Hippocampal formation (tissue), 2 donors: Measurements from ENCODE around the gene CHST12.
A peak's percentile ranks its signal among the peaks of the same experiment; 100 is the strongest.
"Not testable (repeated sequence)": the region's sequence is repeated elsewhere in the genome, so short reads cannot be mapped to it uniquely, and the experiment has no call there.

ENCODE experiments used
- DNase-seq, 2 donors: peaks; one replicate each; lab custom pipeline; 2025; lab: John Stamatoyannopoulos, UW

CHST12 gene

GRCh38 chr7:2435146-2435545 lies 31.7 kb downstream of the CHST12 start:
- no peak for DNase-seq

DNA sequence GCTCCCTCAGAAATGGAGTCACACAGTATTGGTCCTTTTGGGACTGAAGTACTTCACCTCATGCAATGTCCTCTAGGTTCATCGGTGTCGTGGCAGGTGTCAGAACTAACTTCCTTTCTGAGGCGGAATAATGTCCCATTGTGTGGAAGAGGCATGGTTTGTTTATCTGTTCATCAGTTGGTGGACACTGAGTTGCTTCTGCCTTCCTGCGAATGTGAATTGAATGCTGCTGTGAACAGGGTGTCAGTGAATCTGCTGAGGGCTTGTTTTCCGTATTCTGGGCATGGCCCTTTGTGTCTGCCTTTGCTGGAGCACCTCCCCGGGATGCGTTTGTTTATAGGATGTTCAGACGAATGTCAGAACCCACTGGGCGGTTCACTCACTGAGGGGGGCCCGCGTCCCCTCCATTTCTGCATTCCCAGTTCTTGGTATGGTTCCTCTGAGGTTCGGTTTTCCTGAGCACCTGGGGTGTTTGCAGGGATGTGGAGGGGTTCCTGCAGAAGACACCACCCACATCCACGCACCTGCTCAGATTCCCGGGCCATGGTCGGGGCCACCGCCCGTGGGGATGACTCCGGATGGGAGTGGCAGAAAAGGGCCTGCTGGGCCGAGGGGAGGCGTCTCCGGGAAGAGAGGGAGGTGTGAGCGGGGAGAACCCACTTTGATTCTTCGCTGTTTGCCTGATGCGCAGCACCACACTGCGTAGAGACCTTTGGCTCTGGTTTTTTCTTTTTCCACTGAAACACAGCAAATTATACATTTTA lies 33.1 kb downstream of the CHST12 start:
- no peak for DNase-seq

- DNase-seq, result no peak
Measured at GRCh38 chr7:2437136-2437535, 33.7 kb downstream of the CHST12 start.

DNA sequence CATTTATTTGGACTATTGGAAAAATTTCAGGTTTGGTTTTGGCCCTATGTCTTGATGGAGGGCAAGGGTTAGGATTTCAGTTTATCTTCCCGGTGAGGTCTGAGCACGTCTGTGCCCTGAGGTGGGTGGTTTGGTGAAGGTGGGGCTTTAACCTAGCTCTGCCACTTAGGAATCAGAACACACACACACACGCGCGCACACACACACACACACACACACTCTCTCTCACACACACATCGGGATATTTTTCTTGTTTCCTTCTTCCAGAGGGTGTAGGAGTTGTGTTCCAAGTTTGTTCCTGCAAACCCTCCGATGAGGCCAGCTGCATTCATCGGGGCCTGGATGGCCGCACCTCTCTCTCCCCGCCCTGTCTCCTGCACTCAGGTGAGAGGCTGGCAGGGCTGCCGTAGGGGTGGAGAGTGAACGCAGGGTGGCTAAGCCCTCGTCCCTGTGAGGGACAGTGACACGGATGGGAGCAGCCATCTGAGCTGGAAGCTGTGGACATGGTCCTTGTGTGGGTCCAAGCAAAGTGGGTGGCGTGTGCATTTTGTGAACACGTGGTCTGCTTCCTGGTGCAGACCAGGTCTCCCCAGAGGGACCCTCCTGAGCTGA lies 34.2 kb downstream of the CHST12 start:
- DNase-seq, result no peak

DNA sequence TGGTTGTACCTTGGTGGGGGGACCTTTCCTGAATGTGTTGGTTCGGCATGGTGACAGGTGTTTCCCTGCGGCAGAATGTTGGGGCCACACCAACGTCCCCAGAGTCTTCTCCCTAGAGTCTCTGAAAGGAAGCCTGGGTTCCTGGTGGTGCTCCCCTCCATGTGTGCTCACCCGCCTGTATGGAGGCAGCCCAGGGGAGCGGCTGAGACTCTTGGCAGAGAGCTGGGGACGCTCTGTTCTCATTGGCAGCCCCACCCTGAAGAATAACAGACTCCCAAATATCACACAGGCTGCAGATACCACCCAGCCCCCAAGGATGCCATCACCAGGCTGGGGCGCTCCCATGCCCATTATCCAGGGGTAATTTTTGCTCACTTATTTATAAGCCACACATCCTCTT lies 34.8 kb downstream of the CHST12 start:
- no peak for DNase-seq

GRCh38 chr7:2438775-2439174 lies 35.4 kb downstream of the CHST12 start:
- no peak for DNase-seq

DNA sequence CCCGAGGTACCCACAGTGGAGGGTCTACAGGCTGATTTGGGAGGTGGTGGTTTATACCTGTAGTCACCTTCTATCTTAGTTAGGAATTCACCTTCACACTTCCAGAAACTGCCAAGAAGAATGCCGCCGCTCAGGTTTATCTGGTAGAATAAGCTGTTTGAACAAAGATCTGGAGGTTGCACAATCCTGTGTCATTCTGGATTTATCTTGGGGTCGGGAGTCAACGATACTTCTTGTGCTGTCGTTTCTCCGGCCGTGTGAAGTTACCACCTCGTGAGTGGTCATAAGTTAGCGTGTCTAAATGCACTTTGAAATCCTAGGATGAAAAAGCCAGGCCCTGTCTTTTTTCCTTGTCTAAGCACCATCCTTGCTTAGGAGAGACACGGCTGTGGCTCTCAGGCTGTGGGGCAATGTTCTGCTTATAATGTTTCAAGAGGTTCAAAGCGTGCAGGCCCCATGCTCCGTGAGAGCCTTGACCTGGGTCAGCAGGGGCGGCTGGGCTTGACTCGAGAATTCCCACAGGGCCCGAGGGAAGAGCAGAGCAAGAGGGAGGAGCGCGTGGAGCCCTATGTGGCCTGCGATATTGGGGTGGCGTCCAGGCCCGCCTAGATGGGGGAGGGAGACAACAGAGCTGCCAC lies 37.3 kb downstream of the CHST12 start:
- no peak for DNase-seq

DNA sequence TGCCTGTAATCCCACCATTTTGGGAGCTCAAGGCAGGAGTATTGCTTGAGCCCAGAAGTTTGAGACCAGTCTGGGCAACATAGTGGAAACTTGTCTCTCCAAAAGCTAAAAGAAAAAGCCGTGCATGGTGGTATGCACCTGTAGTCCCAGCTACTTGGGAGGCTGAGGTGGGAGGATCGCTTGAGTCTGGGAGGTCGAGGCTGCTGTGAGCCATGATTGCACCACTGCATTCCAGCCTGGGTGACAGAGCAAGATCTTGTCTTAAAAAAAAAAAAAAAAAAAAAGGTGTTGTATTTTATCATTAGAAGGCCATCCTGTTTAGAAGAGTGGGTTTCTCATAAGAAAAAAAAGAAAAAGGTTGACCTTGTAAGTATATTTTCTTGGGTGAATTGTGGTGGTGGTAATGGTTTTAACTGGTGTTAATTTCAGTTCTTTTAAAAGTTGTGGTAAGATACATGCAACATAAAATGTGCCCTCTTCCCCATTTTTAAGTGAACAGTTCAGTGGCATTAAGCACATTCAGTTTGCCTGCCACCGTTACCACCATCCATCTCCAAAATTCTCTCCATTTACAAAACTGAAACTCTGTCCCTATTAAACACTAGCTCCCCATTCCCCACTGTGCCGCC lies 38.1 kb downstream of the CHST12 start:
- DNase-seq, result no peak

DNA sequence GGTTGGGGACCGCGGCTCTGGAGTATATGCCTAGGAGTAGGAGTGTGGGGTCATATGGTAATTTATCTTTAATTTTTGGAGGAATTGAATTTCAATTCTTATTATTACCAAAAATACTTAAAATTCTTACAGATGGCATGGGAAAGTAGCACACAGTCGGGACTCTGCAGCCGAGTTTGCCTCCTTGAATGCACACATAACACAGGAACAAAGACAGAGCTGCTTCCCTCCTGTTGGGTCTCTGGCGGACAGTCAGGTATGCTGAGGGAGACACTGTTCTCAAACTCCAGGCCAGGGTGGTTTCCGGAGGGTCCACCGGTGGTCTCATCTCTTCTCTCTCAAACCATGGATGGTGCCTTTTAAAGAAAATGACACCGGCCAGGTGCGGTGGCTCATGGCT lies 40.1 kb downstream of the CHST12 start:
- DNase-seq, result no peak

DNA sequence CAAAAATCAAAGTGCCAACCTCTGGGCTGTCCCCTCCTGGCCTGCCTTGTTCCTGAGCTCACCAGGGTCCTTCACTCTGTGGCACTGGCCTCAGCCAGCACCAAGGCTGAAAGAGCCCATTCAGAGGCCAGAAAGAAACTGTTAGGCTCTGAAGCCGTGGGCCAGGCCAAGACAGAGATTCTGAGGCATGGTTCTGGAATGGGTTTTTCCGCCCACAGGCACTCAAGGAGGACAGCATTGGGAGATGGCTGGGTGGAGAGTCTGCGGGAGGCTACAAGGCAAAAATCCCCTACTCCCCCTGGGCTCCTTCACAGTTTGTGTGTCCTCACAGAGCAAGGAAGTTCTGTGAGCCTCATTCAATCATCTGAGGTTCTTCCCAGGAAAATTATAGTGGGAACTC lies 41.1 kb downstream of the CHST12 start:
- no peak for DNase-seq

GRCh38 chr7:2445047-2445446 lies 41.6 kb downstream of the CHST12 start:
- no peak for DNase-seq

DNA sequence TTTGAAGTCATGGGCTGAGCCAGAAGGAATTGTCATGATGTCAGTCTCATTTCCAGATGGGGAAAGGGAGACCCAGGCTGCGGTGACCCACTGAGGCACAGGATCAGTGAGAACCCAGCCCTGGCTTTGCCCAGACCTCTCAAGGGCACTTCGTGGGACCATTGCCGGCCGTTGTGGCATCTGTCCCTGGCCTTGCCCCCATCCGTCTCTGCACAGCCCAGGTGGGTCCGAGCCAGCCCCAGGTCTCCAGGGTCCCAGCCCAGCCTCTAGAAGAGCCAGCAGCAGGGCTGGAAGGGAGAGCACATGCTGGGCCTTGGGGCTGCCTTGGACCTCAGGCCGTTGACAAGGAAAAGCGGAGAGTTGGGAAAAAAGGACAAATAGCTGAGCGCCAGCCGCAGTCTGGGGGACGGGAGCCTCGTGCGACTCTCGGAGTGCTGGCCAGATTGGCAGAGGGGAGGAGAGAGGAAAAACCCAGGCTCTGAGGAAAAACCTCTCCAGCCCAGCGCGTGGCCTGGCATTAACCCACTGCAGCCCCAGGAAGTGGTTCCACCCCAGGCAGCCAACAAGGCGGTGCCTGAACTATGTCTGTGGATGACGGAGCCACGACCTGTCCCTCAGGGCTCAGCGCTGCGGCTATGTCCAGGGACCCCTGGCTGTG lies 42.6 kb downstream of the CHST12 start:
- peak in 1 of 2 donors; percentile 25 for DNase-seq

GRCh38 chr7:2446676-2447075 lies 43.3 kb downstream of the CHST12 start:
- DNase-seq, result no peak

- no peak for DNase-seq
Measured at GRCh38 chr7:2450198-2451107, 47.0 kb downstream of the CHST12 start.

- peak; percentile 68 to 71 for DNase-seq
Measured at GRCh38 chr7:2451171-2452073, 48.0 kb downstream of the CHST12 start.

GRCh38 chr7:2452074-2452507 lies 48.7 kb downstream of the CHST12 start:
- no peak for DNase-seq

- DNase-seq, result no peak
Measured at GRCh38 chr7:2452643-2453270, 49.3 kb downstream of the CHST12 start.

GRCh38 chr7:2453849-2454248 lies 50.4 kb downstream of the CHST12 start:
- not testable (repeated sequence) for DNase-seq

DNA sequence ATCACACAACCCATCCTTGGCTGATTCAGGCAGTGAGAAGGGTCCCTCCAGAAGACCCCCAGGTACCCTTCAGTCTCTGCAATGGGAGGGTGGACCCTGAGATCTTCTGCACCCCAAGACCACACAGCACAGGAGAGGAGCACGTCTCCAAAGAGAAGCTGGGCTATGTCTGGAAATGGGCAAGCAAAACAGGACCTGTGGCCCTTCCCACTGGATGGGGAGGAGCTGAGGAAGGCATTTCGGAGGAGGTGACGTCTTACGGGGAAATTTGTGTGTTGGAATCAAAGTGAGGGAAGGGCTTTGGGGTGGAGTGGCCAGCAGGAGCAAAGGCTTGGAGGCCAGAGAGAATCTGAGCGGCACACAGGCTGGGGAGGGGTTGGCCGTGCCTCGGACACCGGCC lies 56.3 kb downstream of the CHST12 start:
- DNase-seq, result no peak

GRCh38 chr7:2460188-2460587 lies 56.8 kb downstream of the CHST12 start:
- DNase-seq, result peak in 1 of 2 donors; percentile 65
